Midbrain (tissue), 1 donor: Measurements from ENCODE around the gene SHKBP1.

Source experiments
- DNase-seq: peaks from one replicate; lab custom pipeline; 2025; lab: John Stamatoyannopoulos, UW

Gene SHKBP1

GRCh38 chr19:40601134-40601974 lies 24.7 kb downstream of the SHKBP1 start, which contains the start of gene LTBP4:
Gene LTBP4, plus strand, starts transcription at chr19:40601369. Its CDS starts 19 bp downstream, at chr19:40601388.
- peak; percentile 18 for DNase-seq

DNA sequence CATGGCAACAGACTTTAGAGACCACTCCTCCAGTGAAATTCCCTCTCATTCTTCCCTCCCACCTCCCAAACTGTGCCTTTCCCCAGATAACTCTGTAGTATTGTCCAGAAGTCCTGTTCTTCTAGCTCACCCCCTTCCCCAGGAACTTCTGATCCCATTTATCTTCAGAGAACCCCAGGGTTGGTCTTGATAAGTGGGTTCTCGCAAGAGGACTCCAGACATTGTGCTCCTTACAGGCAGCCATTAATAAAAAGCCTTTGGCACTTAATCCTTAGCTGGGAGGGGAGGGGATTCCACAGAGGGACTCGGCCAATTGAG lies 26.4 kb downstream of the SHKBP1 start:
- no peak for DNase-seq

DNA sequence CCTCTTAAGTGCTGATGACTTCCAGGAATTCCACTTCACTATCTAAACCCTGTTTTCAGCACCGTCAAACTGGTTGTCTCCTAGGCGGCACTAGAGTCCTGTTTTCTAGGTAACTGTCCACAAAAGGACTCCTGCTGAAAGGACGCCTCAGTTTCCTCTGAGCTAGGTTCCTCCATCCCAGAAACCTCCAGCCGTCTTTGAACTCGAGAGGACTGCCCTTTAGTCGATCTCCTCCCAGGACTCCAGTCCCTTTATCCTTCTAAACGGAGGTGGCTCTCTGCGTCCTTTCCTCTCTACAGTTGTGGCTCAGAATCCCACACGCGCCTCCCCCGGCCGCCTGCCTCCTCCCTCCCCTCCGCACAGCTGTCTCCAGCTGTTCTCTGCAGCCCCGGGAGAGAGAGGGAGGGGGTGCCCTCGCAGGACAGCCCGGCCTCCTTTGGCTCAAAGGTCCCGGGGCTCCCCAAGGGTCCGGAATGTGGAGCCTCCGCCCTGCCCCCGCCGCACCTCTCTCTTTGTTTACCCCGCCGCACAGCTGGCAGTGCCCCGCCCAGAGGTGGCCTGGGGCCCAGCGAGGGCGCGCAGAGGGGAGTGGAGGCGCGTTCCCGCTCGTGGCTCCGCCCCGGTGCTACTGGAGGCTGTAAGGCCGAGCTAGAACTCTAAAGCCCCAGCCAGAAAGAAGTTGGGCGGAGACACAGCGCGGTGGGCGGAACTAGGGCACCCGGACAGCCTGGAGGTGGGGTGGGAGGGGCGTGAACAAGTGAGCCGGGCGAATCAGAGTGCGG lies 26.9 kb downstream of the SHKBP1 start:
- peak; percentile 67 for DNase-seq

GRCh38 chr19:40604171-40604646 lies 27.5 kb downstream of the SHKBP1 start:
- DNase-seq: no peak

- DNase-seq: no peak
Measured at GRCh38 chr19:40604647-40605215, 28.1 kb downstream of the SHKBP1 start.

- peak; percentile 26 for DNase-seq
Measured at GRCh38 chr19:40605216-40605971, 28.7 kb downstream of the SHKBP1 start.

GRCh38 chr19:40607311-40608239 lies 30.9 kb downstream of the SHKBP1 start:
- DNase-seq: no peak

- DNase-seq: no peak
Measured at GRCh38 chr19:40608240-40608621, 31.6 kb downstream of the SHKBP1 start.

DNA sequence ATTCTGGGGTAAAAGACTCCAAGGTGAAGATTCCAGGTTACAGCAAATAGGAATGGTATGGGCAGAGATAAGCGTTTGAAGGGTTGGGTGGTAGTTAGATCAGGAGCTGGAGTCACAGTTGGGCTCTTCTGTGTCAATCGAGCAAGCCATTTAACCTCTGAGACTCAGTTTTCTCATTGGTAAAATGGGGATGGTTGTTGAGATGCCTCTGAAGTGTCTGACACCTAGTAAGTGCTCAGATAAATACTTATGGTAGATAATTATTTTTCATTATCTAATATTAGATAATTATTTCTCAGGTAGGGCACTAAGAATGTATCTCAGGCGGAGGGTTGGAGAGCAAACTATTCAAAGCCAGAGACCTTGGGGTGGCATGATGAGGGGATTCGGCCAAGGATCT lies 32.3 kb downstream of the SHKBP1 start:
- DNase-seq: no peak

DNA sequence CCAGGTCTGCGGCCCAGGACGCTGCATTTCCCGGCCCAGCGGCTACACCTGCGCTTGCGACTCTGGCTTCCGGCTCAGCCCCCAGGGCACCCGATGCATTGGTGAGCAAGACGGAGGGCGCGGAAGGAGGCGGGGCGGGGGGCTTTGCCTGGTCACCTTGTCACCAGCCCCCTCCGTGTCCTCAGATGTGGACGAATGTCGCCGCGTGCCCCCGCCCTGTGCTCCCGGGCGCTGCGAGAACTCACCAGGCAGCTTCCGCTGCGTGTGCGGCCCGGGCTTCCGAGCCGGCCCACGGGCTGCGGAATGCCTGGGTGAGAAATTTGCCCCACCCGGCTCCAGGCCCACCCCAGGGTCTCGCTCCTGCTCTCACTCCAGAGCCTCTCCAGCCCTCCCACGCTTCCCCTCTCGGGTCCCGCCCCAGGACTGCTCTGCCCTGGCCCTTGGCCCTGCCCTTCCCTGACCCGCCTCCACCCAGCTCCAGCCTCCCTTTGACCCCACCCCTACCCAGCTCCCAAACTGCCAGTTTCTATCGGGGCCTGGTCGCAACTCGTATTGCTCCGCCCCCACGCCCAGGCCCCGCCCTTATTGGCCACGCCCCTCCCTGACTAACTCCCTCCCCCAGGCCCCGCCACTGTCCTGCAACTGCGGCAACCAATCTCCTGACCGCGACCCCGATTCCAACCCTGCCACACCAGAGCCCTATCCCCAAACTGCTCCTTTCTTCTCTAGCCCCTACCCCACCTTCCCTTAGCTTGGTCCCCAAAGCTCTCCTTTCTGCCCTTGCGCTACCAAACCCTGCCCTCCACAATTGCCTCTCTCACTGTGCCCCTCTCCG lies 33.1 kb downstream of the SHKBP1 start:
- DNase-seq: peak; percentile 51

- peak; percentile 26 for DNase-seq
Measured at GRCh38 chr19:40610396-40611064, 33.9 kb downstream of the SHKBP1 start.

DNA sequence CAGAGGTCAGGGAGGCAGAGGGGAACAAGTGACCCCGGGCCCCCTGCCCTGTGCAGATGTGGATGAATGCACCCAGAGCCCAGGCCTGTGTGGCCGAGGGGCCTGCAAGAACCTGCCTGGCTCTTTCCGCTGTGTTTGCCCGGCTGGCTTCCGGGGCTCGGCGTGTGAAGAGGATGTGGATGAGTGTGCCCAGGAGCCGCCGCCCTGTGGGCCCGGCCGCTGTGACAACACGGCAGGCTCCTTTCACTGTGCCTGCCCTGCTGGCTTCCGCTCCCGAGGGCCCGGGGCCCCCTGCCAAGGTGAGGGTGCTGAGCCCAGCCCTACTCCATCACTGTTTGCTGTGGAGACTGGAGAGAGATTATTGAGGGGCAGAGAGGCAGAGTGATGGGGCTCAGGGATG lies 34.4 kb downstream of the SHKBP1 start:
- DNase-seq: no peak

GRCh38 chr19:40611900-40612698 lies 35.4 kb downstream of the SHKBP1 start:
- DNase-seq: no peak

DNA sequence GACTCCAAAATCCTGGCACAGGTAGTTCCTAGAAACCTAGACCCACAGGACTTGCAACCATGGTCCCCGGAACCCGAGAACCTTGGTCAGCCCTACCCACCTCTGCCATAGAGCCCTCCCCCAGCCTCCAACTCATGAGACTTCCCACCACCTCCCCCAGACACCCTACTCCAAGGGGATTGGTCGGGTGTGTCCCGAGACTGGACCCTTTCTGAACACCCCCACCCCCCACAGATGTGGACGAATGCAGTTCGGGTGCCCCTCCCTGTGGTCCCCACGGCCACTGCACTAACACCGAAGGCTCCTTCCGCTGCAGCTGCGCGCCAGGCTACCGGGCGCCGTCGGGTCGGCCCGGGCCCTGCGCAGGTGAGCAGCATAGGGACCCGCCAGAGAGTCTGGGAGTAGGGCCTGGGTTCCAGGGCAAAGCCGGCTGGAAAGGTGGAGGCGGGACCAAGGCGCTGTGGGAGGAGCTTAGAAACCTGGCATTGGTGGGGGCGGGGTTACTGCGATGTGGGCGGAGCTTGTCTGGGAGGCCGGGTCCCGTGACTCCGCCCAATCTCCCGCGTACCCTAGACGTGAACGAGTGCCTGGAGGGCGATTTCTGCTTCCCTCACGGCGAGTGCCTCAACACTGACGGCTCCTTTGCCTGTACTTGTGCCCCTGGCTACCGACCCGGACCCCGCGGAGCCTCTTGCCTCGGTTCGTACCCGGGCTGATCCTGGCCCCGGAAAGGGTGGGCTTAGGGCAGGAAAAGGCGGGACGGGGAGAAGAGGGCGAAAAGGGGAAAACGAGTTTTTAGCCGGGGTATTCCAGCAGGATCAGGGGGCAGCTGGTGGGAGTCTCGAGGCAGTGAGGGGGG lies 36.4 kb downstream of the SHKBP1 start:
- DNase-seq: no peak

DNA sequence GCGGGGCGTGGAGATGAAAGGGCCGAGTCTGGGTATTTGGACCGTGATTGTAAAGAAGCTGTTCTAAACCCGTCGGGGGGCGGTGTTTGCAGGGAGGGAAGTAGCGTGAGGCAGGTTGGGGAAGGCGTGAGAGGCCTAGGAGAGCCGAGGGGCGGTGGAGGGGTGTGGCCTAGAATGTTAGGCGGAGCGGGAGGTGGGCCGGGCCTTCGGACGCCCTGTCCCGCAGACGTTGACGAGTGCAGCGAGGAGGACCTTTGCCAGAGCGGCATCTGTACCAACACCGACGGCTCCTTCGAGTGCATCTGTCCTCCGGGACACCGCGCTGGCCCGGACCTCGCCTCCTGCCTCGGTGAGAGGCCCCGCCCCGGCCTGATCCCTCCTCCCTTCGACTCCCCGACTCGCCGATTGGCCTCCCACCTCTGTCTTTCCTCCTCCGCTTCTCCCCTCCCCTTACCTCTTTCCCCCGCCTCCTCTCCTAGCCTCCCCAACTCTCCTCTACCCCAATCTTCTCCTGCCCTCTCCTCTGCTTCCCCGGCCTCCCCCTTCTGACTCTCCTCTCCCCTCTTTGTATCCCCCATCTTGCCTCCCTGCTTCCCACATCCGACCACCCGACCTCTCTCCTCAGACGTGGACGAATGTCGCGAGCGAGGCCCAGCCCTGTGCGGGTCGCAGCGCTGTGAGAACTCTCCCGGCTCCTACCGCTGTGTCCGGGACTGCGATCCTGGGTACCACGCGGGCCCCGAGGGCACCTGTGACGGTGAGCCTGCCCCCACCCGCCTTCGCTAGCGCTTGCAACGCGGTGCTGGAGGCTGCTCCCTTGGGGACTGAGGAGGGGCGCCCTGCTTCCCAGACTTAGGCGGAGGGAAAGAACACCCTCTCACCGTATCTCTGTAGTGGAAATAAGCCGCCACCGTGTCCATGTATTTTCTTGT lies 37.3 kb downstream of the SHKBP1 start:
- peak; percentile 14 for DNase-seq

- DNase-seq: no peak
Measured at GRCh38 chr19:40614622-40615411, 38.1 kb downstream of the SHKBP1 start.
